Body of pancreas (tissue), 4 donors: ENCODE measurements around the gene FAM174B.

Experiments used
- POLR2A ChIP-seq, 3 donors: fragments of 450-650 bp; IDR thresholded peaks; one replicate each; pipeline ENCODE4 v1.6.1; 2016; ENCODE audit warnings: antibody characterized with exemption in 3 of 3, mild to moderate bottlenecking in 2 of 3
- TF ChIP-seq, protein P1 (sequence below), 7 experiments: fragments of 450-650 bp in 4 of 7; fragments of 200-600 bp in 3 of 7; sonication (generic) in 3 of 7; IDR thresholded peaks; one replicate each; pipeline ENCODE4 v1.5.1; 2016 to 2019; ENCODE audit warnings: antibody characterized with exemption in 7 of 7

GRCh38 chr15:92574161-92574560 is 81.4 kb downstream of the FAM174B start:
- TF ChIP-seq, protein P1, sequence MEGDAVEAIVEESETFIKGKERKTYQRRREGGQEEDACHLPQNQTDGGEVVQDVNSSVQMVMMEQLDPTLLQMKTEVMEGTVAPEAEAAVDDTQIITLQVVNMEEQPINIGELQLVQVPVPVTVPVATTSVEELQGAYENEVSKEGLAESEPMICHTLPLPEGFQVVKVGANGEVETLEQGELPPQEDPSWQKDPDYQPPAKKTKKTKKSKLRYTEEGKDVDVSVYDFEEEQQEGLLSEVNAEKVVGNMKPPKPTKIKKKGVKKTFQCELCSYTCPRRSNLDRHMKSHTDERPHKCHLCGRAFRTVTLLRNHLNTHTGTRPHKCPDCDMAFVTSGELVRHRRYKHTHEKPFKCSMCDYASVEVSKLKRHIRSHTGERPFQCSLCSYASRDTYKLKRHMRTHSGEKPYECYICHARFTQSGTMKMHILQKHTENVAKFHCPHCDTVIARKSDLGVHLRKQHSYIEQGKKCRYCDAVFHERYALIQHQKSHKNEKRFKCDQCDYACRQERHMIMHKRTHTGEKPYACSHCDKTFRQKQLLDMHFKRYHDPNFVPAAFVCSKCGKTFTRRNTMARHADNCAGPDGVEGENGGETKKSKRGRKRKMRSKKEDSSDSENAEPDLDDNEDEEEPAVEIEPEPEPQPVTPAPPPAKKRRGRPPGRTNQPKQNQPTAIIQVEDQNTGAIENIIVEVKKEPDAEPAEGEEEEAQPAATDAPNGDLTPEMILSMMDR (IDR thresholded peaks at IDR 0.05) = no peak
- TF ChIP-seq POLR2A (IDR thresholded peaks at IDR 0.05) = no peak
